Lung microvascular endothelial cell (primary cell): ENCODE results near the gene DLD. TPM values are rescaled to one million over a fixed set of nuclear protein-coding genes. Genes with fewer than 3 reads are reported as not detected.
"Not testable (repeated sequence)": the region's sequence is repeated elsewhere in the genome, so short reads cannot be mapped to it uniquely, and the experiment has no call there.

Source experiments
- DNase-seq, 2 donors: peaks; one replicate each; pipeline versions ENCODE4 v3.0.0 to v3.0.0-alpha.2; 2010; ENCODE audit warnings: low read depth in 2 of 2
- total RNA-seq: library from RNA; depleted of rRNA; stranded (reverse); fragments of >200 nt; gene quantifications from 2 replicates; pipeline ENCODE4 v1.2.1, GENCODE V29; 2014

The DLD gene
- total RNA-seq, 1 donor from 2014 or later, result 39.3 TPM

- DNase-seq, result no peak
Measured at GRCh38 chr7:107944411-107945169, 53.6 kb downstream of the DLD start.

DNA sequence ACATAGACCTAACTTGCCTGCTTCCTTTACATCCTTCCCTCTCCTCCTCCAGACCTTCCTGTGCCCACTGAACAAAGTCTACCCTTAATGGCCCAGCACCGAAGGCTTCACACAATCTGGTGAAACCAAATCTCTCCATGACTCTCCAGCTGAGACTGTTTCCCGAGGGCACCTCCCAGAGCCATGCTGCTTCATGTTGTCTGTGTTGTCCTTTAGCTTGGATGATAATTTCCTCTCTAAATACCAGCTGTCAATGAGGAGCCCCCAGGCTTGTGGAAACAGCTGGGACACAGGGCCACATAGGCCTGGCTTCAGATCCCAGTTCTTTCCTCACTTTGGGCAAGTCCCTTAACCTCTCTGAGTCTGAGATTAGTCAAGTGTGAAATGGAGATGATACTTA, 54.3 kb downstream of the DLD start:
- DNase-seq, result peak in 1 of 2 donors; percentile 10

DNA sequence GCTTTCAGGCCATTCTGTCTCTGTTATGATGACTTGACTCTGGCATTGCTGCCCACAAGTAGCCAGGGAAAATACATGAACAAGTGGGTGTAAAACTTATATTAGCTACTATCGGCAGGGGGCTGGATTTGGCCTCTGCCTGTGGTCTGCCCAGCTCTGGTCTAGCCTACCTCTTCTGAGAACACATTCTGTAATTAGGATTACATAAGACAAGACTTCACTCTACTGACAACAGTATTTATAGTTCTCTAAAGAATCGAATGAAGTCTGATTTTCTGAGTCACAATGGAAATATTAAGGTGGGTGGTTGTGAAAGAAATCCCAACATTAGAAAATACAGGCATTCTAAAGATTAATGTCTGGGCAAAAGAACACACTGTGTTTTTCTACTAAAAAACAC, 55.5 kb downstream of the DLD start:
- no peak for DNase-seq

DNA sequence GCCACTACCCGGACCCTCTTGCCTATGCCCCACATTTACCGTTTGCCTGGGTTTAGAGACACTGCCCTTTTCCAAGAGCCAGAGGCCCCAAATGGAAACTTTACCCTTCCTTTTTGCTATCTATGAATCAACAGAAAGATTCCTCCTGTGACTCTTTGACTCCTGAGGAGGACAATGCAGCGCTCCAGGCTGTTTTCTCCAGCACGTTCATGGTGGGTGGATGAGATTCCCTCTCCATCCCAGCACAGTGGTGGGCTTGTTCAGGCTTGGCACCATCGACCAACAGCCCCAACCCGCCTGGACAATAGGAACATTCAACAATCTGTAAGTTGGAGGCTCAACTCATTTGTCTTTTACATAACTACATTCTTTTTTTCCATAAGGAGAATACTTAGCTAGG, 55.9 kb downstream of the DLD start:
- no peak for DNase-seq

GRCh38 chr7:107948645-107949442, 57.9 kb downstream of the DLD start:
- DNase-seq, result peak; percentile 88 to 92

DNA sequence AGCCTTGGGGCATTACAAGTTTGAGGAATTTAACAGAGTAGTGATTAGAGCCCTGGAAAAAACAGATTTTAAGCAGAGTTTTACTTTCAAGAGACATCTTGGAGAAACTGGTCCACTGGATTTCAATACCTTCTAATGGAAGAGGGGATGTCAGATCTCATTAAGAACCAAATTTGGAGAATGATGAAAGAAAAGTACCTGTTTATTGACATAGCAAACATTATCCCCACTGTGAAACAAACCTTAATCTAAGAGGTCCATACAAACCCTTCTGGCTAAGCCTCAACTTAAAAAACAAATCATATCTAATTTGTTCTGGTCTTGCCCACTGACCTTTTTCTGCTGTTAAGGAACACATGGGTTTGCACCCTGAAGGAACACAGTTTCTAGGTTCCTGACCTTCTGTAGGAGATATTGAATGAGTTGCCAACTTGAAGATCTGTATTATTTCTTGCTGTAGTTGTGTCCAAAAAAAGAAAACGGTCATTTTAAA, 58.5 kb downstream of the DLD start:
- DNase-seq, result no peak

GRCh38 chr7:107951172-107951787, 60.3 kb downstream of the DLD start:
- DNase-seq, result no peak

GRCh38 chr7:107951896-107952295, 60.9 kb downstream of the DLD start:
- no peak for DNase-seq

GRCh38 chr7:107953265-107953923, 62.4 kb downstream of the DLD start:
- DNase-seq, result no peak

GRCh38 chr7:107953924-107954303, 62.9 kb downstream of the DLD start:
- DNase-seq, result no peak

GRCh38 chr7:107955394-107955793, 64.4 kb downstream of the DLD start:
- no peak for DNase-seq

- DNase-seq, result not testable (repeated sequence)
Measured at GRCh38 chr7:107956950-107957349, 66.0 kb downstream of the DLD start.

DNA sequence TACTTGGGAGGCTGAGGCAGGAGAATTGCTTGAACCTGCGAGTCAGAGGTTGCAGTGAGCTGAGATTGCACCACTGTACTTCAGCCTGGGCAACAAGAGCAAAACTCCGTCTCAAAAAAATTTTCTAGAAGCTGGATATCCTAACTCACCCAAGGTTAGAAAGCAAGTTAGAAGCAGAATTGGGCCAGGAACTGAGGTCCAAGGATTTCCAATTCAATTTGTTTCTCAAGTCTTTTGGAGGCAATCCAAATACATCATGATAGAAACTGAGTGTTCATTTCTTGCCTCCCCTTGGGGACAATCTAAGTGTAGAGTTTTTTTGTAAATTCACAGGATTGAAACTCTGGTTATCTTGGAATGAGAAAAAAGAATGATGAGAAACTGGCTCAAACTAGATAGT, 66.5 kb downstream of the DLD start:
- DNase-seq, result no peak

GRCh38 chr7:107958764-107959526, 68.0 kb downstream of the DLD start:
- DNase-seq, result peak in 1 of 2 donors; percentile 23

DNA sequence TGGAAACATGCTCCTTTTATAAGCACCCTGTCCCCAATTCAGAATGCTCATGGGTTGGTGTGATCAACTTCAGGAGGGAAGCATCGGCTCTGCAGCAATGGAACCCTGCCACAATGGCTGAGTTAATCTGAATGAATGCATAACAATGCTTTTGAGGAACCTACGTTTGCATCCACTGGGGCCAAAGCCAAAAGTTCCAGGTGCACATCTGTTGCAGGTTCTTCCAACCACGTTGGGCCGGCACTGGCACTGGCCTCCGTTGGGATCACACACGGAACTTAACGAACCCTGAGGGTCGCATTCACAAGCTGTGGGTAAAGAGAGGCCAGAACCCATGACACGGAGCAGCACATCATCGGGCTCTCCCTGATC, 68.5 kb downstream of the DLD start:
- DNase-seq, result no peak

- no peak for DNase-seq
Measured at GRCh38 chr7:107960272-107960671, 69.3 kb downstream of the DLD start.

- DNase-seq, result peak in 1 of 2 donors; percentile 85
Measured at GRCh38 chr7:107961405-107961804, 70.4 kb downstream of the DLD start.

GRCh38 chr7:107962817-107963216, 71.8 kb downstream of the DLD start:
- DNase-seq, result no peak

DNA sequence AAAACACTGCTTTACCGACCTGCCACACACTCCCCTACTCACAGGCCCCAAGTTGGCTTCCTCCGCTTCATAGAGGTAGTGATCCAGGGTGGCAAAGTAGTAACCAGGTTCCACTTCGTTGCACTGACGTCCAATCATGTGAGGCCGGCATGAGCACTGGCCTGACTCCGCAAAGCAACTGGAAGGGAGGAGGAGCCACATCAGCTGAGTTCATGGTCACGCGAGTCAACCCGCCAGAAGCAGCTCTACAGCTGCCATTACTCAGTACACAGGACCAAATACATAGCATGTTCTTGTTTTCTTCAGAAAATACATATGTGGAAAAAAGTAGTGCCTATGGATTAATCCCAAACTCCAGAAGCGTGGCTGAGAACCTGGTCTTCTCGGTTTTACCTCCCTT, 73.5 kb downstream of the DLD start:
- no peak for DNase-seq

GRCh38 chr7:107966711-107967110, 75.7 kb downstream of the DLD start:
- DNase-seq, result peak in 1 of 2 donors; percentile 73

DNA sequence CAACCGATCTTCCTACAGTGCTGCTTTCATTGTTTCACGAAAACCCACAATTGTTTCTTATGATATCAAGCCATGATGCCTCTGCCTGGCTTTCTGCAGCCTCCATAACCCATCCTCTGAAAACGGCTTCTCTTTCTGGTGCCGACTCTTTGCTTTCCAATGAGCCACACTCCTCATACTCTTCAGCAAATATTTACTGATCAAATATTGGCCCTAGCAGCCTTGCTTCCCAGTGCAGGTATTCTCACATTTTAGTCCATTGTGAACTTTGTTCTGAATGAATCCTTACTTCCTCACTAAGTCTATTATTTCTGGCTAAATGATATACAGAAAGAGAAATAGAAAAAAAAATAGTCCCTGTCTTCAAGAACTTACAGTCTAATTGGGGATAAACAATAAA, 76.4 kb downstream of the DLD start:
- no peak for DNase-seq
